Astrocyte (in vitro differentiated cells and primary cell): ENCODE data around the gene DISP3. TPM values are rescaled to one million over a fixed set of nuclear protein-coding genes. Genes with fewer than 3 reads are reported as not detected.

Source experiments
- DNase-seq: peaks from one replicate; pipeline ENCODE4 v3.0.0-alpha.2; 2010; ENCODE audit warnings: low read depth
- FAIRE-seq: peaks from 2 replicates; lab custom pipeline; 2011; peaks lifted over from hg19 to GRCh38; lab: Jason Lieb, UNC
- H2AFZ ChIP-seq: 2 replicates; pipeline ENCODE4 v1.6.0; 2012; ENCODE audit warnings: low read depth, low read length, inconsistent platforms
- H3K27ac ChIP-seq: 2 replicates; pipeline ENCODE4 v1.5.1; 2011; ENCODE audit warnings: low read depth, low read length, inconsistent platforms
- H3K27me3 ChIP-seq: 2 replicates; pipeline ENCODE4 v1.6.0; 2011; ENCODE audit warnings: low read length, inconsistent platforms; ENCODE audit not compliant: insufficient read depth
- H3K36me3 ChIP-seq: 2 replicates; pipeline ENCODE4 v1.5.1; 2011; ENCODE audit warnings: low read length, inconsistent platforms; ENCODE audit not compliant: insufficient read depth
- H3K4me1 ChIP-seq: 2 replicates; pipeline ENCODE4 v1.5.1; 2011; ENCODE audit warnings: low read length, inconsistent platforms; ENCODE audit not compliant: insufficient read depth
- H3K4me2 ChIP-seq: 2 replicates; pipeline ENCODE4 v1.6.0; 2012; ENCODE audit warnings: low read length, inconsistent platforms
- H3K4me3 ChIP-seq: 2 replicates; pipeline ENCODE4 v1.5.1; 2011; ENCODE audit warnings: low read depth, mild to moderate bottlenecking, low read length, inconsistent platforms; ENCODE audit not compliant: insufficient read depth
- H3K79me2 ChIP-seq: 2 replicates; pipeline ENCODE4 v1.6.0; 2012; ENCODE audit warnings: mild to moderate bottlenecking, low read length, inconsistent platforms; ENCODE audit not compliant: insufficient read depth
- H3K9ac ChIP-seq: 2 replicates; pipeline ENCODE4 v1.6.0; 2012; ENCODE audit warnings: mild to moderate bottlenecking, low read length, inconsistent platforms
- H3K9me3 ChIP-seq: 2 replicates; pipeline ENCODE4 v1.5.1; 2012; ENCODE audit warnings: low read depth, mild to moderate bottlenecking, low read length, inconsistent platforms; ENCODE audit not compliant: insufficient read depth
- H4K20me1 ChIP-seq: 2 replicates; pipeline ENCODE4 v1.6.0; 2012; ENCODE audit warnings: low read length, inconsistent platforms; ENCODE audit not compliant: insufficient read depth
- H3K27ac Mint-ChIP-seq: one replicate; pipeline ENCODE4 v1.8.0; 2021; ENCODE audit warnings: mild to moderate bottlenecking, mixed read lengths; ENCODE audit not compliant: unreplicated experiment
- H3K27me3 Mint-ChIP-seq: one replicate; pipeline ENCODE4 v1.8.0; 2021; ENCODE audit warnings: low read depth, mixed read lengths; ENCODE audit not compliant: unreplicated experiment
- H3K36me3 Mint-ChIP-seq: one replicate; pipeline ENCODE4 v1.8.0; 2021; ENCODE audit warnings: low read depth, mixed read lengths; ENCODE audit not compliant: unreplicated experiment
- H3K4me1 Mint-ChIP-seq: one replicate; pipeline ENCODE4 v1.8.0; 2021; ENCODE audit warnings: low read depth, mixed read lengths; ENCODE audit not compliant: unreplicated experiment
- H3K4me3 Mint-ChIP-seq: one replicate; pipeline ENCODE4 v1.8.0; 2021; ENCODE audit warnings: mild to moderate bottlenecking, moderate library complexity, mixed read lengths; ENCODE audit not compliant: unreplicated experiment
- H3K9me3 Mint-ChIP-seq: one replicate; pipeline ENCODE4 v1.8.0; 2021; ENCODE audit warnings: mild to moderate bottlenecking, mixed read lengths; ENCODE audit not compliant: unreplicated experiment
- EZH2 ChIP-seq: IDR thresholded peaks from 2 replicates; pipeline ENCODE4 v1.6.1; 2012; ENCODE audit warnings: mild to moderate bottlenecking, low read length, inconsistent platforms; ENCODE audit not compliant: insufficient read depth
- total RNA-seq: library from RNA; stranded (reverse); gene quantifications from 2 replicates; pipeline ENCODE4 v1.2.1, GENCODE V29; 2021
- TF ChIP-seq, protein P1 (sequence below): IDR thresholded peaks from 2 replicates; pipeline ENCODE4 v1.5.1; 2011; ENCODE audit warnings: low read depth, mild to moderate bottlenecking, inconsistent platforms, low read length, moderate library complexity; ENCODE audit not compliant: insufficient read depth

Gene DISP3
- total RNA-seq, 1 donor from 2014 or later = 0.32 TPM

DNA sequence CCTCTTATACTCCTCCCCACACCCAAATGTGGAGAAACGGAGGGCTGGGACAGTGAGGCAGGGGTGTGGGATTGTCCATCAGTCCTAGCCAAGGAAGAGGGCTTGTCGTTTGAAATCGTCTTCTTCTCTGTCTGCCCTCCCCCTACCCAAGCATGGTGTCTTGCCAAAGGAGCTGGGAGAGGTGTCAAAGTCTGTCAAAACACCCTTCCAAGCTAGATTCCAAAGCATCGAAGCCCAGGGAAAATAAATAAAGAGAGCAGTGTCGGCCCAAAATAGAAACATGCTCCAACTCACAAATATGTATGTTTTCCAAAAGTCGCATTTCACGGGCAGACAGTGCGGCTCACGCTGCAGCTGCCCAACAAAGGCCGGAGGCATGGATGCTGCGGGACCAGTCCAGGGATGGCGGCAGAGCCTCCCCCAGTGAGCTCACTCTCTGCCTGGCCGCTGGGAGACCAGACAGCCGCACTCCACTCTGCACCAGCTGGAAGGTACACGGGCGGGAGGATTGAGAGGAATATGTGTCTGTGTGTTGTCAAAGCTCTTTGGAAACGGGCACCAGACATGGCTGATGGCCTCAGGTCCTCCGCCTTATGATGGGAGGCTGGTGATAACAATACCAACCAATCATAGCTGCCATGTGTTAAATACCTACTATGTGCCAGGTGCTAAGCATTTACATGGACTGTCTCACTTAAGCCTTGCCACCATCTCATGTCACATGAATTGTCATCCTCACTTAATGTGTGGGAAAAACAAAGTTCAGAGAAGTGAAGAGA, 3.9 kb downstream of the DISP3 start:
- no peaks in the 10 kb centered on the region for H3K9me3 ChIP-seq
- H3K4me2 ChIP-seq = no peak overlapping the region
- H3K36me3 Mint-ChIP-seq = peaks cover 2% of the 10 kb centered on the region
- no peak overlapping the region for H3K27ac ChIP-seq
- H3K4me1 Mint-ChIP-seq = peaks cover 3% of the 10 kb centered on the region
- H3K36me3 ChIP-seq = no peaks in the 10 kb centered on the region
- H3K9me3 Mint-ChIP-seq = peaks cover 6% of the 10 kb centered on the region
- peaks cover 30% of the 10 kb centered on the region for H3K27me3 ChIP-seq
- peaks cover 70% of the 10 kb centered on the region for H3K27me3 Mint-ChIP-seq
- DNase-seq (no peak), FAIRE-seq (no peak)
- no peak overlapping the region for H3K4me3 Mint-ChIP-seq
- no peak overlapping the region for H3K27ac Mint-ChIP-seq
- no peak overlapping the region for H2AFZ ChIP-seq
- H3K79me2 ChIP-seq = no peaks in the 10 kb centered on the region
- H3K4me1 ChIP-seq = peaks cover 6% of the 10 kb centered on the region
- no peak overlapping the region for H3K4me3 ChIP-seq
- no peaks in the 10 kb centered on the region for H4K20me1 ChIP-seq
- no peak overlapping the region for H3K9ac ChIP-seq
- TF ChIP-seq EZH2 = no peak

DNA sequence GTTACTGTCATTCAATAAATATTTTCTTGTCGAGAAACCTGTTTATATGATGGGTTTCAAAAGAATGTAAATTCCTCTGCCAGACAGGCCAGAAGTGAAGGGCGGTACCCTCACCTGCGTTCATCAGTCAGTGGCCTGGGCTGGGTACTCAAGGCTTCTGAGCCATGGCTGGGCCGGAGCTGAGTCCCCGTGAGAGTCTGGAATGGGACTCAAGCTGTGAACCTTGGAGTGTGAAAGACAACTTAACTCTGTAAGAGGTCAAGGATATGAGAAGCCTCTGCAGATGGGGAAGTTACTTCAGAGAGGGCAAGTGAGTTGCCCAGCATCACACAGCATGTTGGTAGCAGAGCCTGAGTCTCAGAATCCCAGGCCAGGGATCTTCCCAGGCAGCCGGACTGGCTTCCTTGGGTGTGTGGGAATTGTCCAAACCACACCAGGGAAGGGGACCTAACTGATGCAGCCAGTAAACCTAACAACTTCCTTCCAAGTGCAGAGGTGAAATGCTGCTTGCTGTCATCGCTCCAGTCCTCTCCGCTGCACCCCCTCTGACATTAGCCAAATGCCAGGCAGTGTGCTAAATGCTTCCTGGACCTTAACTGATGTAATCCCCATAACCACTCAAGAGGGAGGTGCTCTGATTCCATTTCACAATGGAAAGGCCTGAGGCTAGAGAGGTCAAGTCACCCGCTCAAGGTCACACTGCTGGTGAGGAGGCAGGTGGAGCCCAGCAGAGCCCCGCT, 4.8 kb downstream of the DISP3 start:
- Histone ChIP-seq H3K4me1 (peaks cover 6% of the 10 kb centered on the region), H3K27ac (no peak overlapping the region), H3K9ac (no peak overlapping the region), H2AFZ (no peak overlapping the region), H3K36me3 (no peaks in the 10 kb centered on the region), H3K4me2 (no peak overlapping the region), H3K27me3 (peaks cover 28% of the 10 kb centered on the region), H3K9me3 (no peaks in the 10 kb centered on the region), H3K4me3 (no peak overlapping the region), H3K79me2 (no peaks in the 10 kb centered on the region), H4K20me1 (no peaks in the 10 kb centered on the region)
- TF ChIP-seq, protein P1, sequence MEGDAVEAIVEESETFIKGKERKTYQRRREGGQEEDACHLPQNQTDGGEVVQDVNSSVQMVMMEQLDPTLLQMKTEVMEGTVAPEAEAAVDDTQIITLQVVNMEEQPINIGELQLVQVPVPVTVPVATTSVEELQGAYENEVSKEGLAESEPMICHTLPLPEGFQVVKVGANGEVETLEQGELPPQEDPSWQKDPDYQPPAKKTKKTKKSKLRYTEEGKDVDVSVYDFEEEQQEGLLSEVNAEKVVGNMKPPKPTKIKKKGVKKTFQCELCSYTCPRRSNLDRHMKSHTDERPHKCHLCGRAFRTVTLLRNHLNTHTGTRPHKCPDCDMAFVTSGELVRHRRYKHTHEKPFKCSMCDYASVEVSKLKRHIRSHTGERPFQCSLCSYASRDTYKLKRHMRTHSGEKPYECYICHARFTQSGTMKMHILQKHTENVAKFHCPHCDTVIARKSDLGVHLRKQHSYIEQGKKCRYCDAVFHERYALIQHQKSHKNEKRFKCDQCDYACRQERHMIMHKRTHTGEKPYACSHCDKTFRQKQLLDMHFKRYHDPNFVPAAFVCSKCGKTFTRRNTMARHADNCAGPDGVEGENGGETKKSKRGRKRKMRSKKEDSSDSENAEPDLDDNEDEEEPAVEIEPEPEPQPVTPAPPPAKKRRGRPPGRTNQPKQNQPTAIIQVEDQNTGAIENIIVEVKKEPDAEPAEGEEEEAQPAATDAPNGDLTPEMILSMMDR = no peak
- no peak for TF ChIP-seq EZH2
- Mint-ChIP-seq H3K27ac (no peak overlapping the region), H3K4me3 (no peak overlapping the region), H3K4me1 (peaks cover 3% of the 10 kb centered on the region), H3K27me3 (peaks cover 69% of the 10 kb centered on the region), H3K9me3 (peaks cover 6% of the 10 kb centered on the region), H3K36me3 (peaks cover 2% of the 10 kb centered on the region)
- DNase-seq (no peak), FAIRE-seq (no peak)

DNA sequence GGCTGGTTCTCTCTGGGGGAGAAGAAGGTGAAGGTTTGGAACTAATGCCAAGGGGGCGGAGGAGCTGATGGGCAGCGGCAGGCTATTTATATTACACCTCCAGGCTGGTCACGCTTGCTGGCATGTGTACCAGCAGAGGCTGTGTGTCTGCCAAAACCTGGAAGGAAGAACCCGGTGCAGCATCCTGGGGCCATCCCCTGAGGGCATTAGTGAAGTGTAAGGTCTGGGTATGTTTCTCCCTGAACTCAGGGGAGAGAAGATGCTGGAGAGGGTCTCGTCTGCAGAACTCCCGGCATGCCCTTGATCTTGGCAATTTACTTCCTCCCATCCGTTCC, 5.3 kb downstream of the DISP3 start:
- no peak overlapping the region for H3K4me3 Mint-ChIP-seq
- FAIRE-seq = no peak
- peaks cover 4% of the 10 kb centered on the region for H3K4me1 ChIP-seq

More for the DNA sequence above, 5.3 kb downstream of the DISP3 start:
- H4K20me1 ChIP-seq = no peaks in the 10 kb centered on the region
- Mint-ChIP-seq H3K36me3 (peaks cover 2% of the 10 kb centered on the region), H3K27ac (no peak overlapping the region), H3K4me1 (peaks cover 3% of the 10 kb centered on the region), H3K27me3 (peaks cover 75% of the 10 kb centered on the region), H3K9me3 (peaks cover 6% of the 10 kb centered on the region)
- peaks cover 28% of the 10 kb centered on the region for H3K27me3 ChIP-seq
- H3K9me3 ChIP-seq = no peaks in the 10 kb centered on the region
- no peak for DNase-seq
- H3K4me2 ChIP-seq = no peak overlapping the region
- TF ChIP-seq EZH2 = no peak
- TF ChIP-seq, protein P1 = no peak
- H3K4me3 ChIP-seq = no peak overlapping the region
- no peak overlapping the region for H2AFZ ChIP-seq
- H3K27ac ChIP-seq = no peak overlapping the region
- no peak overlapping the region for H3K9ac ChIP-seq
- H3K79me2 ChIP-seq = no peaks in the 10 kb centered on the region
- H3K36me3 ChIP-seq = no peaks in the 10 kb centered on the region
